Spleen (tissue), 7 donors: ENCODE measurements around the gene LRMDA.

Experiments
- CTCF ChIP-seq, 11 experiments: fragments of 200-600 bp in 7 of 11; fragments of 450-650 bp in 4 of 11; sonication (generic) in 4 of 11; IDR thresholded peaks in 8 of 11; conservative IDR thresholded peaks in 3 of 11; 1 replicate in 7 of 11; 2 replicates in 4 of 11; pipeline versions ENCODE4 v1.4.0 to v1.8.0; 2016 to 2021; ENCODE audit warnings: antibody characterized with exemption in 11 of 11, inconsistent platforms in 4 of 11, mild to moderate bottlenecking in 1 of 11
- POLR2A ChIP-seq, 3 donors: fragments of 450-650 bp; IDR thresholded peaks; one replicate each; pipeline ENCODE4 v1.5.1; 2017; ENCODE audit warnings: antibody characterized with exemption in 3 of 3, mild to moderate bottlenecking in 1 of 3
- POLR2AphosphoS5 ChIP-seq, 3 donors: sonication (generic); formaldehyde crosslinking; IDR thresholded peaks; one replicate each; pipeline ENCODE4 v1.5.1; 2017; ENCODE audit warnings: antibody characterized with exemption in 3 of 3
- donor health status: DM: no; HTN: no; CAD: no; lungs with moderate emphysema.
- donor health status: DM: no; HTN: no; CAD: no.
- donor health status: DM: no; HTN: no; CAD: no.

- no peak for TF ChIP-seq CTCF (IDR thresholded peaks at IDR 0.05 in 8 of 11, conservative IDR thresholded peaks at IDR 0.05 in 3 of 11)
- no peak for TF ChIP-seq POLR2A (IDR thresholded peaks at IDR 0.05)
- no peak for TF ChIP-seq POLR2AphosphoS5 (IDR thresholded peaks at IDR 0.05)
These were observed 761.4 kb downstream of the LRMDA start for GRCh38 chr10:76192694-76193320.
